Activated naive CD4-positive, alpha-beta T cell treated with anti-CD3 and anti-CD28 coated beads, Interleukin-2, amount 10 ng/mL, durations not matched to agents 7 days and 5 days (primary cell): ENCODE results near the gene SYNJ1.
"Not testable (repeated sequence)": the region's sequence is repeated elsewhere in the genome, so short reads cannot be mapped to it uniquely, and the experiment has no call there.

ENCODE experiments used
- CTCF ChIA-PET: fragments of 350-600 bp; sonication (Branson Sonifier 250); formaldehyde crosslinking; loops from one replicate; lab custom pipeline; 2021; ENCODE audit warnings: antibody characterized with exemption; lab: Charles Lee
- DNase-seq: peaks from one replicate; pipeline ENCODE4 v3.0.0-alpha.2; 2020
- H3K27ac Mint-ChIP-seq: one replicate; pipeline ENCODE4 v1.8.0; 2021; ENCODE audit warnings: mild to moderate bottlenecking, moderate library complexity, mixed read lengths
- H3K27me3 Mint-ChIP-seq: one replicate; pipeline ENCODE4 v1.8.0; 2021; ENCODE audit warnings: mild to moderate bottlenecking, mixed read lengths
- H3K36me3 Mint-ChIP-seq: one replicate; pipeline ENCODE4 v1.8.0; 2021; ENCODE audit warnings: mixed read lengths
- H3K4me1 Mint-ChIP-seq: one replicate; pipeline ENCODE4 v1.8.0; 2021; ENCODE audit warnings: mixed read lengths
- H3K4me3 Mint-ChIP-seq: one replicate; pipeline ENCODE4 v1.8.0; 2021; ENCODE audit warnings: mild to moderate bottlenecking, moderate library complexity, mixed read lengths
- H3K9me3 Mint-ChIP-seq: one replicate; pipeline ENCODE4 v1.8.0; 2021; ENCODE audit warnings: mixed read lengths

Gene SYNJ1, protein sequence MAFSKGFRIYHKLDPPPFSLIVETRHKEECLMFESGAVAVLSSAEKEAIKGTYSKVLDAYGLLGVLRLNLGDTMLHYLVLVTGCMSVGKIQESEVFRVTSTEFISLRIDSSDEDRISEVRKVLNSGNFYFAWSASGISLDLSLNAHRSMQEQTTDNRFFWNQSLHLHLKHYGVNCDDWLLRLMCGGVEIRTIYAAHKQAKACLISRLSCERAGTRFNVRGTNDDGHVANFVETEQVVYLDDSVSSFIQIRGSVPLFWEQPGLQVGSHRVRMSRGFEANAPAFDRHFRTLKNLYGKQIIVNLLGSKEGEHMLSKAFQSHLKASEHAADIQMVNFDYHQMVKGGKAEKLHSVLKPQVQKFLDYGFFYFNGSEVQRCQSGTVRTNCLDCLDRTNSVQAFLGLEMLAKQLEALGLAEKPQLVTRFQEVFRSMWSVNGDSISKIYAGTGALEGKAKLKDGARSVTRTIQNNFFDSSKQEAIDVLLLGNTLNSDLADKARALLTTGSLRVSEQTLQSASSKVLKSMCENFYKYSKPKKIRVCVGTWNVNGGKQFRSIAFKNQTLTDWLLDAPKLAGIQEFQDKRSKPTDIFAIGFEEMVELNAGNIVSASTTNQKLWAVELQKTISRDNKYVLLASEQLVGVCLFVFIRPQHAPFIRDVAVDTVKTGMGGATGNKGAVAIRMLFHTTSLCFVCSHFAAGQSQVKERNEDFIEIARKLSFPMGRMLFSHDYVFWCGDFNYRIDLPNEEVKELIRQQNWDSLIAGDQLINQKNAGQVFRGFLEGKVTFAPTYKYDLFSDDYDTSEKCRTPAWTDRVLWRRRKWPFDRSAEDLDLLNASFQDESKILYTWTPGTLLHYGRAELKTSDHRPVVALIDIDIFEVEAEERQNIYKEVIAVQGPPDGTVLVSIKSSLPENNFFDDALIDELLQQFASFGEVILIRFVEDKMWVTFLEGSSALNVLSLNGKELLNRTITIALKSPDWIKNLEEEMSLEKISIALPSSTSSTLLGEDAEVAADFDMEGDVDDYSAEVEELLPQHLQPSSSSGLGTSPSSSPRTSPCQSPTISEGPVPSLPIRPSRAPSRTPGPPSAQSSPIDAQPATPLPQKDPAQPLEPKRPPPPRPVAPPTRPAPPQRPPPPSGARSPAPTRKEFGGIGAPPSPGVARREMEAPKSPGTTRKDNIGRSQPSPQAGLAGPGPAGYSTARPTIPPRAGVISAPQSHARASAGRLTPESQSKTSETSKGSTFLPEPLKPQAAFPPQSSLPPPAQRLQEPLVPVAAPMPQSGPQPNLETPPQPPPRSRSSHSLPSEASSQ (N-terminal part only)

DNA sequence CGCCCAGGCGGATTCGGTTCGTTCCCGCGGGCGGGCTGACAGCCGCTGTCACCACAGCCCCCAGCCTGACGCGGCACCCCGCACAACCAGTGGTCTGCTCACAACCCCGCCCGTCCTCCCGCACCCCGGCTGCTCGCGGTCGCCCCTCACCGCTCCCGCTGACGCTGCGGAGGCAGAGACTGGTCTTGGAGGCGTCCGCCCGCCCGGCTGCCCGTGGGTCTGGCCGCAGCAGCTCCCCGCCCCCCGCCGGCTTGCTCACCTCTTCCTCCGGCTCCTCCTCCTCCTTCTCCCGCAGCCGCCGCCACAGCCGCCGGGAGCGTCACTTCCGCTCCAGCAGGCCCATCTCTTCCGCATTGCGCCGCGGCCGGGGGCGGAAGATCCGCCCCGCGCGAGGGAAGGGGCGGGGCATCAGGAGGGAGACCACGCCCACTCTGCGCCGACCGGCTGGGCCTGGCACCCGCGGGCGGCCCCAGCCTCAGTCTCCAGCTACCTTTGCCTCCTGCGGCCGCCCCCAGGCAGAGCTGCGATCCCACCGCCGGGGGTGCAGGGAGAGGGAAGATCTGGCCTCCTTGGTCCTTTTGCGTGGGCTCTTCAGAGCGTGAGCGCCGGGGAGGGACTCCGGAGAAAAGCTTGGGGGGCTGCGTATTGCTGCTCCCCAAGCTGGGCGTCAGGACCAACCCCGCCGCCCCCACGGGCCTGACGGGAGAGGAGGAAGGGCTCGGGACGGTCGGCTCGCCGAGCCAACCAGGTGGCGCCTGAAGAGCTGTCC lies at the start of gene SYNJ1:
SYNJ1 (minus strand) TSS at position 327 of the 769 bp plus-strand sequence. CDS start 1,118 bp downstream, outside the sequence.
- peak within 1 kb of the TSS; percentile 98 for H3K27ac Mint-ChIP-seq
- H3K27me3 Mint-ChIP-seq = peaks cover 6% of the 10 kb centered on the region
- H3K36me3 Mint-ChIP-seq = peaks cover 13% of the 10 kb centered on the region
- peak; percentile 96 for DNase-seq
- H3K9me3 Mint-ChIP-seq = no peaks in the 10 kb centered on the region
- H3K4me3 Mint-ChIP-seq = peak within 1 kb of the TSS; percentile 99
- CTCF ChIA-PET = interaction anchor here (1.4 kb wide), 1 partner anchor 44 kb away, joined by 5 read pairs; the partner anchor contains the start of gene PAXBP1
- H3K4me1 Mint-ChIP-seq = peaks cover 50% of the 10 kb centered on the region

GRCh38 chr21:32777269-32777668 lies 49.5 kb upstream of the SYNJ1 start:
- Mint-ChIP-seq H3K4me3 (no peak overlapping the region), H3K36me3 (peaks cover 1% of the 10 kb centered on the region), H3K27me3 (no peaks in the 10 kb centered on the region), H3K27ac (no peak overlapping the region), H3K9me3 (no peaks in the 10 kb centered on the region), H3K4me1 (peaks cover 12% of the 10 kb centered on the region)
- DNase-seq = no peak
- CTCF ChIA-PET = no interaction called here

DNA sequence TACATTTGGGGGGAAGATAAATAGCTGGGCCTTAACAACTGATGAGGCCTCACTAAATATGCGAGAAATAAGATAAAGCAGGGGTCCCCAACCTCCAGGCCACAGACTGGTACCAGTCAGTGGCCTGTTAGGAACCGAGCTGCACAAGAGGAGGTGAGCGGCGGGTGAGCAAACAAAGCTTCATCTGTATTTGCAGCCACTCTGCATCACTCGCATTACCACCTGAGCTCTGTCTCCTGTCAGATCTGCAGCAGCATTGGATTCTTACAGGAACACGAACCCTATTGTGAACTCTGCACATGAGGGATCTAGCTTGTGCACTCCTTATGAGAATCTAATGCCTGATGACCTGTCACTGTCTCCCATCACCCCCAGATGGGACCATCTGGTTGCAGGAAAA lies 48.9 kb upstream of the SYNJ1 start:
- Mint-ChIP-seq H3K27ac (no peak overlapping the region), H3K4me3 (no peak overlapping the region), H3K36me3 (peaks cover 1% of the 10 kb centered on the region), H3K4me1 (peaks cover 14% of the 10 kb centered on the region), H3K9me3 (no peaks in the 10 kb centered on the region), H3K27me3 (peaks cover 2% of the 10 kb centered on the region)
- CTCF ChIA-PET = interaction anchor here (0.7 kb wide), 1 partner anchor 50 kb away, joined by 3 read pairs; no protein-coding TSS in a partner anchor
- DNase-seq = no peak

GRCh38 chr21:32773048-32773344 lies 45.2 kb upstream of the SYNJ1 start:
- H3K4me1 Mint-ChIP-seq = peaks cover 43% of the 10 kb centered on the region
- H3K27me3 Mint-ChIP-seq, H3K9me3 Mint-ChIP-seq, DNase-seq: not testable (repeated sequence)
- CTCF ChIA-PET = interaction anchor here (1.9 kb wide), 1 partner anchor 11 kb away, joined by 6 read pairs; no protein-coding TSS in a partner anchor
- peak overlapping the region; percentile 97 for H3K27ac Mint-ChIP-seq
- peak overlapping the region; percentile 86 for H3K4me3 Mint-ChIP-seq
- peaks cover 19% of the 10 kb centered on the region for H3K36me3 Mint-ChIP-seq

DNA sequence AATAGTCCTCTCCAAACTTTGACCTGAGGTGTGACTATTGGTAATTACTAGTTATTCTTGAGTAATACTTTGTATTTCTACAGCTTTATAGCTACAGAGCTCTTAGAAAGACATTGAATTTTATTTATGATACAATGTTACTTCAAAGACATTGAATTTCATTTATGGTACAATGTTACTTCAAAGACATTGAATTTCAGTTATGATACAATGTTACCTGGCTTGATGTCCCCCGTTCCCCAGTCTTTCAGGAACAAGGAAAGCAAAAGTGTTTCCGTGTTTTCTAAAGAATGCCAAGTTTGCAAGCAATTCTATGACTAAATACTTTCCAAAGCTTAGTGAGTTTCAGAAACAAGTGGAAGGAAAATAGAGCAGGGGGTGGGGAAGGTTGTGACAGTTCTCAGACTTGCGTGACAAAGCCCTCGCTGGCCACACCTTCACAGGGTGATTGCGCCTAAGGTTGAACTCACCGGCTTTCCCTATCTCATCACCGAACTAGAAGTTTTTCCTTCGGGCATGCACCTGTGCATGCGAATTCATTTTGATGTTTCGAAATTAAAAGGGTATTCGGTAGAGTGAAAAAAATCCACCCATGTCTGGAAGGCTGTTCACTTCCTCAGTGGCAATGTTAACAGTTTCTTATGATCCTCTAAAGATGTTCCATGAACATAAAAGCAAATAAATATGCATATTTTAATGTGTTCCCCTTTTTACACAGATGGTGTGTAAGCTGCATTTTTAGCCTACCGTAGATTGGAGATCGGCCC lies 44.7 kb upstream of the SYNJ1 start:
- CTCF ChIA-PET = interaction anchor here (1.9 kb wide), 1 partner anchor 10 kb away, joined by 6 read pairs; no protein-coding TSS in a partner anchor
- H3K4me1 Mint-ChIP-seq = peaks cover 48% of the 10 kb centered on the region
- no peaks in the 10 kb centered on the region for H3K9me3 Mint-ChIP-seq
- peak overlapping the region; percentile 86 for H3K4me3 Mint-ChIP-seq
- H3K27ac Mint-ChIP-seq = peak overlapping the region; percentile 97
- DNase-seq = peak; percentile 76
- peaks cover 8% of the 10 kb centered on the region for H3K27me3 Mint-ChIP-seq
- H3K36me3 Mint-ChIP-seq = peaks cover 24% of the 10 kb centered on the region

GRCh38 chr21:32770871-32771523 lies 43.2 kb upstream of the SYNJ1 start:
- peaks cover 61% of the 10 kb centered on the region for H3K4me1 Mint-ChIP-seq
- H3K27me3 Mint-ChIP-seq = peaks cover 8% of the 10 kb centered on the region
- peak; percentile 78 for DNase-seq
- peak overlapping the region; percentile 93 for H3K27ac Mint-ChIP-seq
- H3K4me3 Mint-ChIP-seq = peak overlapping the region; percentile 92
- H3K9me3 Mint-ChIP-seq = no peaks in the 10 kb centered on the region
- CTCF ChIA-PET = interaction anchor here (0.6 to 1.9 kb wide), 11 partner anchors 9 to 584 kb away, joined by 3 to 6 read pairs (median 3); partner anchors contain the start of genes CFAP298 and SYNJ1
- peaks cover 38% of the 10 kb centered on the region for H3K36me3 Mint-ChIP-seq

DNA sequence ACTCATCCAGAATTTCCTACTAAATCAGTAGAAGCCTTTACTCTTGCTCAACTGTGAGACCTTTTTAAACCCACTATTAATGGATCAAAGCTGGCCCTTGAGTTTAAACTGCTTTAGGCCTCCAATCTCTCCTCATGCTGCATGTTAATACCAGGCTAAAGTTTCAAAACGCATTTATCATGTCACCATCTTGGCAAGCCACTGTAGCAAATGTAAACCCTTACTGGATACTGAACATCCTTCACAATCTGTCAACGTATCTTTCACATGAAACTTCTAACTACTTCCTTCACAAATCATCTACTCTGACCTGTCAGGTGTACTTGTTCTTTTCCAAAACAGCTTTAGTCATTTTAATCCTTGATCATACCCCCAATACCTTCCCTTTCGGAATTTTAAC lies 40.7 kb upstream of the SYNJ1 start:
- Mint-ChIP-seq H3K4me1 (peaks cover 74% of the 10 kb centered on the region), H3K27me3 (peaks cover 8% of the 10 kb centered on the region), H3K36me3 (peaks cover 54% of the 10 kb centered on the region), H3K4me3 (no peak overlapping the region), H3K27ac (no peak overlapping the region), H3K9me3 (no peaks in the 10 kb centered on the region)
- DNase-seq = no peak
- CTCF ChIA-PET = no interaction called here

DNA sequence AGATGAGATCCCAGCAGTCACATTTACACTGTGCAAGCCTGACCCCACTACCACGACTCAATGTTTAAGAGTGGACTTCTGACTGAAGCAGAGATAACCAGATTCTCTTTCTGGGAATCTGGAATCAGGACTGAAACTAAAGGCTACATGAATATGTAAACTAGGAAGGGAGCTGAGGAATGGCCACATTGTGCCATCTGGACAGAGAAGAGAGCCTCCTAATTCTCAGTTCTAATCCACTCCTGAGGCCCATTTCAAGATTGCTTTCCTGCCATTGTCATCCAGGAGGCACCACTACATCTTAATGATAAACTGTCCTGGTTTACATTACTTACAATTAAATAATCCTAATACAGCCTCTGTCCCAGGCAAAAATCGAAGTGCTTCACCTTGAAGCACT lies 37.2 kb upstream of the SYNJ1 start:
- Mint-ChIP-seq H3K36me3 (peaks cover 67% of the 10 kb centered on the region), H3K4me1 (peaks cover 54% of the 10 kb centered on the region), H3K4me3 (no peak overlapping the region), H3K27me3 (no peaks in the 10 kb centered on the region), H3K27ac (no peak overlapping the region), H3K9me3 (no peaks in the 10 kb centered on the region)
- no peak for DNase-seq
- CTCF ChIA-PET = interaction anchor here (1.2 kb wide), 1 partner anchor 61 kb away, joined by 5 read pairs; no protein-coding TSS in a partner anchor

DNA sequence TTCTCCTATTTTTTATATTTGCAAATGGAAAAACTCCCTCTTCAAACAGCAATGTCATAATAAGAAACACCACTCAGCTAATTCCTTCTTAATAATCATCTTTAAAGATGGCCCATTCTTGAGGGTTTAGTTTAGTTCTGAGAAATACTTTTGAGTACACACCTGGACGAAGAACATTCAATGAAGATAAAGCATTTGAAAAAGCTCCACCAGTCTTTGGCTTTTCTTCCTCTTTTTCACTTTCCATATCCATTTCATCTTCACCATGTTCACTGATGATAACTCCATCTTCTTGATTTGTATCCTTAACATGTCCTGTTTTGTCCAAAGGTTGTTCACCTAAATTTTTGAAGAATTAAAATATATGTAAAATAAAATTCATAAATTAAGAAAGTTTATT lies 36.4 kb upstream of the SYNJ1 start:
- Mint-ChIP-seq H3K27me3 (no peaks in the 10 kb centered on the region), H3K4me1 (peaks cover 46% of the 10 kb centered on the region), H3K4me3 (no peak overlapping the region), H3K36me3 (peaks cover 72% of the 10 kb centered on the region), H3K27ac (no peak overlapping the region), H3K9me3 (no peaks in the 10 kb centered on the region)
- DNase-seq = no peak
- CTCF ChIA-PET = interaction anchor here (1.2 kb wide), 1 partner anchor 62 kb away, joined by 5 read pairs; no protein-coding TSS in a partner anchor

DNA sequence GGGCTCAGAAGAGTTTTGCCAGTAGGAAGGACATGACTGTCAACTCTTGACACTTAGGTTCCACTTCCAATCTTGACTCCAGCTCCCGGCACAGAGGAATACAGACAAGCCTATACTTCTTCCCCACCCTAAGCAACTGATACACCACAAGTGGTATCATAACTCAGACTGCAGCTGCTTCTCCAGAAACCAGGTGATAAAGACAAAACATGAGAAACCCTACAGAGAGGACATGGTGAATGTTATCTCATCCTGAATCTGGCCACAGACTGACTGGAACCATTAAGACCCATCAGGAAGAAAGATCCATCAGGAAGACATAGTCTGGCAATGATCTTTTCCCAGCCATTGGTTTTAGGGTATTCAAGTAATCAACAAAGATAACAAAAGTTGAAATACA lies 30.0 kb upstream of the SYNJ1 start:
- Mint-ChIP-seq H3K4me1 (peaks cover 5% of the 10 kb centered on the region), H3K9me3 (no peaks in the 10 kb centered on the region), H3K27ac (no peak overlapping the region), H3K4me3 (no peak overlapping the region), H3K36me3 (peaks cover 59% of the 10 kb centered on the region), H3K27me3 (no peaks in the 10 kb centered on the region)
- no peak for DNase-seq
- CTCF ChIA-PET = interaction anchor here (0.6 to 1.6 kb wide), 2 partner anchors 11 to 100 kb away, joined by 3 to 5 read pairs; no protein-coding TSS in a partner anchor

DNA sequence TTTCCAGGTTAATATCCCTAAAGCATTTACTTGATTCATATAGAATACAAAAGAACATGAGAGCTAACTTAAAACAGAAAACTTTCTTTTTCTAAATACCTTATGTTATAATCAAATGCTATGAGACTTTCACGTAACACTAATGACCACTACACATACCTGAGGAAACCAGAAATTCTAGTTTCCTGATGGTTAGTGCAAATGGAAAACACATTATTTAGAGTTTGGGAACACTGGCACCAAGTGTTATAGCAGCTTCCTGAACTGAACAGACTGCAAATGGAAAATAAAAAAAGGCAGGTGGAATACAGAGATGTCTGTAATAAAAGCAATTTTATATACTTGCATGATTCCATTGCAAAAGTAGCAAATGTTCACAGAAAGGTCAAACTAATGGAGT lies 28.3 kb upstream of the SYNJ1 start:
- Mint-ChIP-seq H3K4me1 (peaks cover 5% of the 10 kb centered on the region), H3K27me3 (no peaks in the 10 kb centered on the region), H3K4me3 (no peak overlapping the region), H3K36me3 (peaks cover 58% of the 10 kb centered on the region), H3K27ac (no peak overlapping the region), H3K9me3 (no peaks in the 10 kb centered on the region)
- CTCF ChIA-PET = interaction anchor here (1.6 kb wide), 1 partner anchor 70 kb away, joined by 5 read pairs; no protein-coding TSS in a partner anchor
- DNase-seq = no peak
